ENCODE data around the gene PLEK.

GRCh38 chr2:68318914-68319397, 46.1 kb upstream of the PLEK start:
- no peak for TF ChIP-seq POLR2A (IDR thresholded peaks at IDR 0.05)
- TF ChIP-seq CTCF (IDR thresholded peaks at IDR 0.05), result no peak
- TF ChIP-seq POLR2AphosphoS5 (IDR thresholded peaks at IDR 0.05), result no peak

All from transverse colon (tissue), 4 donors.